SU-DHL-6 (cell line): Measurements from ENCODE around the gene WDR53.

Experiments
- H2AFZ ChIP-seq: fragments of 200-600 bp; sonication (generic); 2 replicates; pipeline ENCODE4 v1.6.1; 2014; ENCODE audit warnings: low read depth, mild to moderate bottlenecking, moderate library complexity, mixed read lengths, antibody characterized with exemption, low read length; ENCODE audit not compliant: severe bottlenecking
- H3F3A ChIP-seq: fragments of 200-600 bp; shearing (Covaris generic); 2 replicates; pipeline ENCODE4 v1.6.0; 2016; ENCODE audit warnings: antibody characterized with exemption, mild to moderate bottlenecking; ENCODE audit not compliant: insufficient read depth
- H3K27ac ChIP-seq: fragments of 200-600 bp; sonication (generic); 2 replicates; pipeline ENCODE4 v1.5.1; 2016; ENCODE audit warnings: low read depth, mild to moderate bottlenecking, low read length, moderate library complexity, mixed read lengths
- H3K27me3 ChIP-seq: fragments of 200-600 bp; sonication (generic), shearing (Covaris generic); 2 replicates; pipeline ENCODE4 v1.6.0; 2014; ENCODE audit warnings: mild to moderate bottlenecking, low read length
- H3K36me3 ChIP-seq: fragments of 200-600 bp; sonication (generic); 2 replicates; pipeline ENCODE4 v1.6.1; 2014; ENCODE audit warnings: mild to moderate bottlenecking, low read length, mixed read lengths
- H3K4me2 ChIP-seq: fragments of 300-600, 200-600 bp; shearing (Covaris generic), sonication (generic); 2 replicates; pipeline ENCODE4 v1.6.0; 2014; ENCODE audit warnings: low read length, low read depth, mild to moderate bottlenecking; ENCODE audit not compliant: poor library complexity, severe bottlenecking
- H3K4me3 ChIP-seq: fragments of 200-600 bp; sonication (generic); 2 replicates; pipeline ENCODE4 v1.5.1; 2014; ENCODE audit warnings: antibody characterized with exemption, low read length, mild to moderate bottlenecking, mixed read lengths; ENCODE audit not compliant: insufficient read depth, poor library complexity, severe bottlenecking
- H3K79me2 ChIP-seq: fragments of 200-600 bp; sonication (generic); 2 replicates; pipeline ENCODE4 v1.6.1; 2014; ENCODE audit warnings: mild to moderate bottlenecking, low read length, moderate library complexity; ENCODE audit not compliant: insufficient read depth
- H3K9ac ChIP-seq: fragments of 200-600 bp; sonication (generic); 2 replicates; pipeline ENCODE4 v1.7.0; 2014; ENCODE audit warnings: mild to moderate bottlenecking, low read length
- H3K9me2 ChIP-seq: fragments of 200-600 bp; sonication (generic); replicated peaks from 2 replicates; pipeline ENCODE4 v1.6.1; 2014; ENCODE audit warnings: low read length; ENCODE audit not compliant: insufficient read depth
- H3K9me3 ChIP-seq: fragments of 200-600 bp; sonication (generic); 2 replicates; pipeline ENCODE4 v1.6.1; 2014; ENCODE audit warnings: low read length, mixed read lengths; ENCODE audit not compliant: insufficient read depth
- H4K20me1 ChIP-seq: fragments of 200-600 bp; sonication (generic); 2 replicates; pipeline ENCODE4 v1.6.1; 2014; ENCODE audit warnings: low read depth, mild to moderate bottlenecking, antibody characterized with exemption, low read length, moderate library complexity, mixed read lengths
- CTCF ChIP-seq: fragments of 200-600 bp; sonication (generic); IDR thresholded peaks from one replicate; pipeline ENCODE4 v1.5.1; 2017; ENCODE audit warnings: antibody characterized with exemption, mild to moderate bottlenecking, low read length, moderate library complexity; ENCODE audit not compliant: insufficient read depth, poor library complexity, severe bottlenecking
- EZH2phosphoT487 ChIP-seq: fragments of 200-600 bp; sonication (generic), shearing (Covaris generic); conservative IDR thresholded peaks from 2 replicates; pipeline ENCODE4 v1.6.1; 2018; ENCODE audit warnings: mild to moderate bottlenecking, antibody characterized with exemption, low read length, moderate library complexity, mixed read lengths

WDR53 gene

GRCh38 chr3:196563721-196564225, 4.6 kb downstream of the WDR53 start:
- TF ChIP-seq EZH2phosphoT487: no peak
- TF ChIP-seq CTCF: no peak
- Histone ChIP-seq H3K79me2 (peaks cover 26% of the 10 kb centered on the region), H2AFZ (no peak overlapping the region), H3K9ac (no peak overlapping the region), H3K4me2 (no peak overlapping the region), H3K9me2 (no peaks in the 10 kb centered on the region), H3K4me3 (no peak overlapping the region), H3K9me3 (no peaks in the 10 kb centered on the region), H3F3A (no peaks in the 10 kb centered on the region), H3K27me3 (no peaks in the 10 kb centered on the region), H3K27ac (no peak overlapping the region), H3K36me3 (peaks cover 4% of the 10 kb centered on the region; the same call in 1 of the 2 replicates), H4K20me1 (no peaks in the 10 kb centered on the region)

- Histone ChIP-seq H3K79me2 (peaks cover 10% of the 10 kb centered on the region; the same call in 1 of the 2 replicates), H3K9me2 (no peaks in the 10 kb centered on the region), H3F3A (no peaks in the 10 kb centered on the region), H3K27me3 (no peaks in the 10 kb centered on the region), H2AFZ (no peak overlapping the region), H3K36me3 (peaks cover 4% of the 10 kb centered on the region; the same call in 1 of the 2 replicates), H3K4me2 (no peak overlapping the region), H3K4me3 (no peak overlapping the region), H3K9ac (no peak overlapping the region), H4K20me1 (no peaks in the 10 kb centered on the region), H3K9me3 (no peaks in the 10 kb centered on the region), H3K27ac (no peak overlapping the region)
- no peak for TF ChIP-seq EZH2phosphoT487
- no peak for TF ChIP-seq CTCF
Observed at GRCh38 chr3:196559826-196560225, 8.5 kb downstream of the WDR53 start.

GRCh38 chr3:196558476-196558875, 9.9 kb downstream of the WDR53 start:
- H3K4me3 ChIP-seq: no peak overlapping the region
- peaks cover 4% of the 10 kb centered on the region; the same call in 1 of the 2 replicates for H3K36me3 ChIP-seq
- no peak overlapping the region for H3K4me2 ChIP-seq
- H3K9ac ChIP-seq: no peak overlapping the region
- H3K27ac ChIP-seq: no peak overlapping the region
- H2AFZ ChIP-seq: no peak overlapping the region
- no peak for TF ChIP-seq CTCF
- no peak for TF ChIP-seq EZH2phosphoT487
- H4K20me1 ChIP-seq: no peaks in the 10 kb centered on the region
- H3K9me3 ChIP-seq: no peaks in the 10 kb centered on the region
- H3K27me3 ChIP-seq: no peaks in the 10 kb centered on the region
- H3K9me2 ChIP-seq: no peaks in the 10 kb centered on the region
- H3F3A ChIP-seq: no peaks in the 10 kb centered on the region
- H3K79me2 ChIP-seq: peaks cover 5% of the 10 kb centered on the region; the same call in 1 of the 2 replicates
